Astrocyte (in vitro differentiated cells and primary cell): ENCODE data around the gene NECTIN4. TPM values are rescaled to one million over a fixed set of nuclear protein-coding genes. Genes with fewer than 3 reads are reported as not detected.

ENCODE experiments used
- DNase-seq: peaks from one replicate; pipeline ENCODE4 v3.0.0-alpha.2; 2010; ENCODE audit warnings: low read depth
- FAIRE-seq: peaks from 2 replicates; lab custom pipeline; 2011; peaks lifted over from hg19 to GRCh38; lab: Jason Lieb, UNC
- H2AFZ ChIP-seq: 2 replicates; pipeline ENCODE4 v1.6.0; 2012; ENCODE audit warnings: low read depth, low read length, inconsistent platforms
- H3K27ac ChIP-seq: 2 replicates; pipeline ENCODE4 v1.5.1; 2011; ENCODE audit warnings: low read depth, low read length, inconsistent platforms
- H3K27me3 ChIP-seq: 2 replicates; pipeline ENCODE4 v1.6.0; 2011; ENCODE audit warnings: low read length, inconsistent platforms; ENCODE audit not compliant: insufficient read depth
- H3K36me3 ChIP-seq: 2 replicates; pipeline ENCODE4 v1.5.1; 2011; ENCODE audit warnings: low read length, inconsistent platforms; ENCODE audit not compliant: insufficient read depth
- H3K4me1 ChIP-seq: 2 replicates; pipeline ENCODE4 v1.5.1; 2011; ENCODE audit warnings: low read length, inconsistent platforms; ENCODE audit not compliant: insufficient read depth
- H3K4me2 ChIP-seq: 2 replicates; pipeline ENCODE4 v1.6.0; 2012; ENCODE audit warnings: low read length, inconsistent platforms
- H3K4me3 ChIP-seq: 2 replicates; pipeline ENCODE4 v1.5.1; 2011; ENCODE audit warnings: low read depth, mild to moderate bottlenecking, low read length, inconsistent platforms; ENCODE audit not compliant: insufficient read depth
- H3K79me2 ChIP-seq: 2 replicates; pipeline ENCODE4 v1.6.0; 2012; ENCODE audit warnings: mild to moderate bottlenecking, low read length, inconsistent platforms; ENCODE audit not compliant: insufficient read depth
- H3K9ac ChIP-seq: 2 replicates; pipeline ENCODE4 v1.6.0; 2012; ENCODE audit warnings: mild to moderate bottlenecking, low read length, inconsistent platforms
- H3K9me3 ChIP-seq: 2 replicates; pipeline ENCODE4 v1.5.1; 2012; ENCODE audit warnings: low read depth, mild to moderate bottlenecking, low read length, inconsistent platforms; ENCODE audit not compliant: insufficient read depth
- H4K20me1 ChIP-seq: 2 replicates; pipeline ENCODE4 v1.6.0; 2012; ENCODE audit warnings: low read length, inconsistent platforms; ENCODE audit not compliant: insufficient read depth
- H3K27ac Mint-ChIP-seq: one replicate; pipeline ENCODE4 v1.8.0; 2021; ENCODE audit warnings: mild to moderate bottlenecking, mixed read lengths; ENCODE audit not compliant: unreplicated experiment
- H3K27me3 Mint-ChIP-seq: one replicate; pipeline ENCODE4 v1.8.0; 2021; ENCODE audit warnings: low read depth, mixed read lengths; ENCODE audit not compliant: unreplicated experiment
- H3K36me3 Mint-ChIP-seq: one replicate; pipeline ENCODE4 v1.8.0; 2021; ENCODE audit warnings: low read depth, mixed read lengths; ENCODE audit not compliant: unreplicated experiment
- H3K4me1 Mint-ChIP-seq: one replicate; pipeline ENCODE4 v1.8.0; 2021; ENCODE audit warnings: low read depth, mixed read lengths; ENCODE audit not compliant: unreplicated experiment
- H3K4me3 Mint-ChIP-seq: one replicate; pipeline ENCODE4 v1.8.0; 2021; ENCODE audit warnings: mild to moderate bottlenecking, moderate library complexity, mixed read lengths; ENCODE audit not compliant: unreplicated experiment
- H3K9me3 Mint-ChIP-seq: one replicate; pipeline ENCODE4 v1.8.0; 2021; ENCODE audit warnings: mild to moderate bottlenecking, mixed read lengths; ENCODE audit not compliant: unreplicated experiment
- CTCF ChIP-seq: IDR thresholded peaks from 2 replicates; pipeline ENCODE4 v1.5.1; 2011; ENCODE audit warnings: low read depth, mild to moderate bottlenecking, inconsistent platforms, low read length, moderate library complexity; ENCODE audit not compliant: insufficient read depth
- EZH2 ChIP-seq: IDR thresholded peaks from 2 replicates; pipeline ENCODE4 v1.6.1; 2012; ENCODE audit warnings: mild to moderate bottlenecking, low read length, inconsistent platforms; ENCODE audit not compliant: insufficient read depth
- total RNA-seq: library from RNA; stranded (reverse); gene quantifications from 2 replicates; pipeline ENCODE4 v1.2.1, GENCODE V29; 2021

NECTIN4 gene
- total RNA-seq, 1 donor from 2014 or later = 1.9 TPM

- Histone ChIP-seq H2AFZ (no peak overlapping the region), H3K9me3 (no peaks in the 10 kb centered on the region), H3K9ac (no peak overlapping the region), H4K20me1 (no peaks in the 10 kb centered on the region), H3K4me3 (no peak overlapping the region), H3K4me2 (no peak overlapping the region), H3K36me3 (no peaks in the 10 kb centered on the region), H3K79me2 (no peaks in the 10 kb centered on the region), H3K4me1 (no peaks in the 10 kb centered on the region), H3K27me3 (no peaks in the 10 kb centered on the region), H3K27ac (no peak overlapping the region)
- Mint-ChIP-seq H3K36me3 (peaks cover 11% of the 10 kb centered on the region), H3K27me3 (peaks cover 3% of the 10 kb centered on the region), H3K4me3 (peak overlapping the region; percentile 50), H3K4me1 (peaks cover 22% of the 10 kb centered on the region), H3K27ac (peak overlapping the region; percentile 34), H3K9me3 (peaks cover 3% of the 10 kb centered on the region)
- no peak for DNase-seq
- FAIRE-seq = no peak
- TF ChIP-seq EZH2 (no peak), CTCF (no peak)
These were observed 16.5 kb downstream of the NECTIN4 start for GRCh38 chr1:161072751-161073449.

GRCh38 chr1:161071886-161072371 is 17.4 kb downstream of the NECTIN4 start:
- Histone ChIP-seq H3K36me3 (no peaks in the 10 kb centered on the region), H3K79me2 (no peaks in the 10 kb centered on the region), H3K4me1 (no peaks in the 10 kb centered on the region), H2AFZ (peak overlapping the region; percentile 10), H3K9ac (no peak overlapping the region), H3K4me3 (no peak overlapping the region), H3K27ac (no peak overlapping the region), H4K20me1 (no peaks in the 10 kb centered on the region), H3K27me3 (no peaks in the 10 kb centered on the region), H3K9me3 (no peaks in the 10 kb centered on the region), H3K4me2 (no peak overlapping the region)
- Mint-ChIP-seq H3K27me3 (peaks cover 8% of the 10 kb centered on the region), H3K9me3 (peaks cover 3% of the 10 kb centered on the region), H3K4me3 (no peak overlapping the region), H3K4me1 (peaks cover 22% of the 10 kb centered on the region), H3K27ac (peak overlapping the region; percentile 55), H3K36me3 (peaks cover 11% of the 10 kb centered on the region)
- TF ChIP-seq CTCF = peak; percentile 17
- no peak for TF ChIP-seq EZH2
- FAIRE-seq (no peak), DNase-seq (no peak)

- H3K4me2 ChIP-seq = no peak overlapping the region
- H3K27ac ChIP-seq = no peak overlapping the region
- no peaks in the 10 kb centered on the region for H3K27me3 ChIP-seq
- Mint-ChIP-seq H3K27me3 (peaks cover 8% of the 10 kb centered on the region), H3K4me1 (peaks cover 19% of the 10 kb centered on the region), H3K27ac (no peak overlapping the region), H3K9me3 (no peaks in the 10 kb centered on the region), H3K36me3 (peaks cover 11% of the 10 kb centered on the region), H3K4me3 (no peak overlapping the region)
- H3K4me1 ChIP-seq = no peaks in the 10 kb centered on the region
- no peaks in the 10 kb centered on the region for H3K9me3 ChIP-seq
- no peak overlapping the region for H2AFZ ChIP-seq
- H3K9ac ChIP-seq = no peak overlapping the region
- FAIRE-seq = no peak
- TF ChIP-seq EZH2 = no peak
- no peak for TF ChIP-seq CTCF
- DNase-seq = no peak
- no peaks in the 10 kb centered on the region for H3K36me3 ChIP-seq
- no peaks in the 10 kb centered on the region for H3K79me2 ChIP-seq
- H3K4me3 ChIP-seq = no peak overlapping the region
- no peaks in the 10 kb centered on the region for H4K20me1 ChIP-seq
These were observed 18.6 kb downstream of the NECTIN4 start for GRCh38 chr1:161070761-161071160.
